K562 (cell line): Measurements from ENCODE around the gene DCTN2. TPM values are rescaled to one million over a fixed set of nuclear protein-coding genes. Genes with fewer than 3 reads are reported as not detected.
A peak's percentile ranks its signal among the peaks of the same experiment; 100 is the strongest.

Source experiments
- ATAC-seq: fragments of 200-7000 bp; cut with Tn5 transposase; 3 replicates; pipeline ENCODE4 v1.9.1; 2020; ENCODE audit warnings: moderate library complexity
- BruUV-seq: library from RNA; stranded (reverse); fragments of 400-500 nt; replicated peaks from 2 replicates; lab custom pipeline; 2021; lab: Mats Ljungman, UMichigan
- CTCF ChIA-PET: fragments of 300-600 bp; formaldehyde crosslinking; extraction: SDS; loops from one replicate; lab custom pipeline; 2021; ENCODE audit warnings: low intra/inter-chr PET ratio; lab: Yijun Ruan, JAX
- POLR2A ChIA-PET: fragments of 300-600, 350-650 bp; sonication (Branson Sonifier 250); formaldehyde crosslinking; extraction: SDS; loops from one replicate; lab custom pipeline; 2021; ENCODE audit warnings: antibody characterized with exemption, inconsistent platforms; lab: Yijun Ruan, JAX
- DNase-seq, 4 experiments: peaks; one replicate each; pipeline versions ENCODE4 v3.0.0 to v3.0.0-alpha.2; 2011 to 2018; ENCODE audit warnings: low spot score in 3 of 4, mixed read lengths in 3 of 4; ENCODE audit errors: extremely low read depth in 1 of 4
- FAIRE-seq: peaks from 2 replicates; lab custom pipeline; 2011; peaks lifted over from hg19 to GRCh38; lab: Jason Lieb, UNC
- H2AFZ ChIP-seq: 2 replicates; pipeline ENCODE4 v1.6.0; 2011; ENCODE audit warnings: low read depth, low read length, control low read depth, inconsistent platforms
- H3K27ac ChIP-seq: fragments of 200-600 bp; 3 replicates; pipeline ENCODE4 v1.8.0; 2011; ENCODE audit warnings: low read depth, mild to moderate bottlenecking, control low read depth, inconsistent platforms, low read length, moderate library complexity, mixed read lengths; ENCODE audit errors: extremely low read depth
- H3K27me3 ChIP-seq, 2 experiments: fragments of 300-600 bp in 1 of 2; 2 replicates in 1 of 2; 3 replicates in 1 of 2; pipeline versions ENCODE4 v1.6.0 to v1.8.0; 2011; ENCODE audit warnings: inconsistent platforms in 2 of 2, low read length in 2 of 2, mild to moderate bottlenecking in 1 of 2, mixed read lengths in 1 of 2, moderate library complexity in 1 of 2; ENCODE audit not compliant: control insufficient read depth in 2 of 2, insufficient read depth in 2 of 2
- H3K36me3 ChIP-seq: fragments of 300-600 bp; 3 replicates; pipeline ENCODE4 v1.8.0; 2011; ENCODE audit warnings: mild to moderate bottlenecking, low read length, inconsistent platforms; ENCODE audit not compliant: control insufficient read depth, insufficient read depth
- H3K4me1 ChIP-seq, 2 experiments: fragments of 200-600 bp in 1 of 2; replicated peaks in 1 of 2; 2 replicates in 1 of 2; 3 replicates in 1 of 2; pipeline versions ENCODE4 v1.5.1 to v1.8.0; 2011; ENCODE audit warnings: inconsistent platforms in 2 of 2, low read length in 2 of 2, mild to moderate bottlenecking in 1 of 2, mixed read lengths in 1 of 2, moderate library complexity in 1 of 2; ENCODE audit not compliant: control insufficient read depth in 2 of 2, insufficient read depth in 2 of 2
- H3K4me2 ChIP-seq: 2 replicates; pipeline ENCODE4 v1.6.1; 2011; ENCODE audit warnings: low read length, control low read depth, inconsistent platforms, mixed read lengths; ENCODE audit not compliant: insufficient read depth
- H3K4me3 ChIP-seq: fragments of 200-600 bp; sonication (generic), shearing (Covaris generic); 2 replicates; pipeline ENCODE4 v1.5.1; 2016; ENCODE audit warnings: control low read depth, inconsistent platforms
- H3K79me2 ChIP-seq: fragments of 200-600 bp; 3 replicates; pipeline ENCODE4 v1.8.0; 2011; ENCODE audit warnings: low read length, inconsistent platforms; ENCODE audit not compliant: control insufficient read depth, insufficient read depth
- H3K9ac ChIP-seq, 2 experiments: 2 replicates each; pipeline versions ENCODE4 v1.6.0 to v1.6.1; 2011; ENCODE audit warnings: low read depth in 2 of 2, low read length in 2 of 2, control low read depth in 1 of 2, inconsistent platforms in 1 of 2, mild to moderate bottlenecking in 1 of 2, mixed read lengths in 1 of 2; ENCODE audit not compliant: insufficient read depth in 1 of 2
- H3K9me1 ChIP-seq: one replicate; pipeline ENCODE4 v1.6.0; 2011; ENCODE audit warnings: inconsistent platforms, mild to moderate bottlenecking, low read length, moderate library complexity; ENCODE audit not compliant: control insufficient read depth, insufficient read depth
- H3K9me3 ChIP-seq: replicated peaks from 2 replicates; pipeline ENCODE4 v1.5.1; 2011; ENCODE audit warnings: low read depth, low read length, inconsistent platforms; ENCODE audit not compliant: control insufficient read depth, insufficient read depth
- H4K20me1 ChIP-seq: replicated peaks from 2 replicates; pipeline ENCODE4 v1.6.1; 2011; ENCODE audit warnings: low read length, inconsistent platforms, mixed read lengths; ENCODE audit not compliant: control insufficient read depth, insufficient read depth
- ASH1L ChIP-seq: fragments of 450-650 bp; IDR thresholded peaks from 2 replicates; pipeline ENCODE4 v1.6.1; 2018; ENCODE audit warnings: borderline replicate concordance, mild to moderate bottlenecking, low read depth; ENCODE audit not compliant: partially characterized antibody
- CAMTA2 ChIP-seq: fragments of 250-450 bp; sonication (Bioruptor Pico); conservative IDR thresholded peaks from 2 replicates; pipeline ENCODE4 v1.5.1; 2022
- DIDO1 ChIP-seq: fragments of 450-650 bp; IDR thresholded peaks from 2 replicates; pipeline ENCODE4 v1.6.1; 2016; ENCODE audit warnings: low read depth, missing biosample characterization, missing genetic modification characterization
- DPF2 ChIP-seq: fragments of 450-650 bp; IDR thresholded peaks from 2 replicates; pipeline ENCODE4 v1.6.1; 2016
- EGR1 ChIP-seq: fragments of 450-650 bp; conservative IDR thresholded peaks from 2 replicates; pipeline ENCODE4 v1.6.1; 2017; ENCODE audit warnings: mild to moderate bottlenecking
- HDAC2 ChIP-seq: fragments of 450-650 bp; IDR thresholded peaks from 2 replicates; pipeline ENCODE4 v1.6.1; 2016; ENCODE audit warnings: mild to moderate bottlenecking
- KAT8 ChIP-seq: fragments of 450-650 bp; IDR thresholded peaks from 2 replicates; pipeline ENCODE4 v1.6.1; 2016; ENCODE audit warnings: low read depth, mild to moderate bottlenecking
- NFXL1 ChIP-seq: fragments of 450-650 bp; formaldehyde crosslinking; IDR thresholded peaks from 2 replicates; pipeline ENCODE4 v1.4.0; 2021; ENCODE audit warnings: mild to moderate bottlenecking
- NR2C1 ChIP-seq, 2 experiments: fragments of 450-650 bp; IDR thresholded peaks; 2 replicates each; pipeline ENCODE4 v1.6.1; 2017; ENCODE audit warnings: mild to moderate bottlenecking in 2 of 2, antibody characterized with exemption in 1 of 2, inconsistent platforms in 1 of 2, missing compliant biosample characterization in 1 of 2, missing genetic modification characterization in 1 of 2
- NR4A1 ChIP-seq, 2 experiments: fragments of 250-450 bp in 1 of 2; fragments of 450-650 bp in 1 of 2; sonication (Bioruptor Pico) in 1 of 2; IDR thresholded peaks; 2 replicates each; pipeline versions ENCODE4 v1.4.0 to v1.6.1; 2016 to 2020; ENCODE audit warnings: mild to moderate bottlenecking in 2 of 2, missing compliant biosample characterization in 1 of 2, missing genetic modification characterization in 1 of 2, moderate library complexity in 1 of 2
- RBM15 ChIP-seq: fragments of 200-400 bp; formaldehyde crosslinking; IDR thresholded peaks from 2 replicates; pipeline ENCODE4 v1.6.1; 2018; ENCODE audit warnings: mild to moderate bottlenecking, low read length, moderate library complexity; ENCODE audit not compliant: insufficient read depth
- RBM25 ChIP-seq: fragments of 200-400 bp; formaldehyde crosslinking; IDR thresholded peaks from 2 replicates; pipeline ENCODE4 v1.6.1; 2018; ENCODE audit warnings: low read length, low read depth, moderate library complexity; ENCODE audit not compliant: severe bottlenecking
- RFX5 ChIP-seq: IDR thresholded peaks from 2 replicates; pipeline ENCODE4 v1.6.1; 2011; ENCODE audit warnings: low read depth, mild to moderate bottlenecking, improper control_type of control experiment, low read length
- SMARCA4 ChIP-seq: fragments of 450-650 bp; IDR thresholded peaks from 2 replicates; pipeline ENCODE4 v1.6.1; 2016
- ZC3H4 ChIP-seq: sonication (generic); formaldehyde crosslinking; IDR thresholded peaks from 2 replicates; pipeline ENCODE4 v1.9.0; 2021; ENCODE audit warnings: missing genetic modification reagents, borderline replicate concordance
- ZFP36 ChIP-seq: fragments of 150-350 bp; IDR thresholded peaks from 2 replicates; pipeline ENCODE4 v1.6.1; 2018; ENCODE audit warnings: low read length, low read depth; ENCODE audit not compliant: partially characterized antibody
- ZNF354B ChIP-seq: fragments of 250-450 bp; sonication (Bioruptor Pico); IDR thresholded peaks from 2 replicates; pipeline ENCODE4 v1.4.0; 2020
- ZNF41 ChIP-seq: fragments of 250-450 bp; sonication (Bioruptor Pico); conservative IDR thresholded peaks from 2 replicates; pipeline ENCODE4 v1.4.0; 2020; ENCODE audit warnings: mild to moderate bottlenecking
- ZNF830 ChIP-seq: fragments of 250-450 bp; sonication (Bioruptor Pico); IDR thresholded peaks from 2 replicates; pipeline ENCODE4 v1.5.0; 2021; ENCODE audit warnings: mild to moderate bottlenecking
- WGBS: fragments of 100-300 bp; shearing (Covaris generic); methylation state at CpG from one replicate; pipeline ENCODE4 v1.1.6; 2016; ENCODE audit warnings: low coverage, mixed read lengths; ENCODE audit not compliant: insufficient coverage; ENCODE audit errors: missing lambda C conversion rate; 5-methylcytosine and 5-hydroxymethylcytosine counted together
- in situ Hi-C: fragments of 300-500 bp; cut with MboI; formaldehyde crosslinking; loops from 4 replicates; pipeline ENCODE4 v1.15.0; 2018; ENCODE audit warnings: inconsistent platforms, mixed read lengths
- intact Hi-C: fragments of 100-400 bp; cut with micrococcal nuclease; formaldehyde crosslinking; loops from 2 replicates; pipeline ENCODE4 v1.14.2; 2022
- polyA plus RNA-seq, 8 experiments: library from polyadenylated mRNA; depleted of rRNA in 4 of 8; stranded (reverse) in 5 of 8; unstranded in 3 of 8; fragments of >200 nt; fragmentation: Nextera tagmentation in 2 of 8; fragmentation: Illumina TruSeq in 1 of 8; extraction: Ambion mirVana in 2 of 8; extraction: Trizol in 1 of 8; gene quantifications; 2 replicates each; pipeline versions ENCODE4 v1.2.1 to v1.2.3, GENCODE V29; 2011 to 2014; ENCODE audit warnings: inconsistent platforms in 1 of 8, missing spikeins in 1 of 8
- total RNA-seq, 7 experiments: library from RNA; depleted of rRNA in 6 of 7; stranded (reverse); fragments of >200 nt in 6 of 7; fragmentation: Illumina TruSeq in 2 of 7; extraction: Trizol in 2 of 7; gene quantifications; 2 replicates each; pipeline versions ENCODE4 v1.2.1 to v1.2.3, GENCODE V29; 2011 to 2021; ENCODE audit warnings: low replicate concordance in 1 of 7

Gene DCTN2
- total and polyA plus RNA-seq, 9 of the 15 experiments (the other 6 are each of a cell fraction or from before 2014, with no cell fraction given): 43.6 to 270 (median 125) TPM

- FAIRE-seq: peak; percentile 88
- peak; percentile 96 for ATAC-seq
- peaks cover 3% of the 10 kb centered on the region for H3K9me1 ChIP-seq
- peak within 1 kb of the TSS; percentile 99 for H3K9ac ChIP-seq
- 0 out of 2 replicates have a peak, but pooled peaks cover 2% of the 10 kb centered on the region for H4K20me1 ChIP-seq
- in situ Hi-C loops (no loop called here), intact Hi-C loops (loop anchor here (2.0 to 5.0 kb wide), 2 partner anchors 29 to 35 kb away; partner anchors contain the start of genes DDIT3, GLI1 and MBD6)
- WGBS: 7% methylated on average over 45 of the region's 47 CpGs
- H3K27ac ChIP-seq: peak within 1 kb of the TSS; percentile 92
- BruUV-seq: no TSS peak
- peak within 1 kb of the TSS; percentile 98 for H3K4me2 ChIP-seq
- peak; percentile 80 to 98 (median 86) for DNase-seq
- peaks cover 7 to 15% of the 10 kb centered on the region in 2 experiments for H3K4me1 ChIP-seq
- H3K36me3 ChIP-seq: peaks cover 42% of the 10 kb centered on the region
- peak within 1 kb of the TSS; percentile 83 for H3K4me3 ChIP-seq
- peak within 1 kb of the TSS; percentile 88 for H2AFZ ChIP-seq
- POLR2A ChIA-PET: interaction anchor here (0.6 to 2.1 kb wide), 6 partner anchors 11 to 261 kb away, joined by 3 to 7 read pairs (median 3); no protein-coding TSS in a partner anchor
- H3K79me2 ChIP-seq: peaks cover 35% of the 10 kb centered on the region
- no peaks in the 10 kb centered on the region for H3K9me3 ChIP-seq
- CTCF ChIA-PET: no interaction called here
- no peaks in the 10 kb centered on the region for H3K27me3 ChIP-seq
- no peak for TF ChIP-seq DPF2
- no peak for TF ChIP-seq ZNF830 (CRISPR knock-in tag)
- no peak for TF ChIP-seq ASH1L
- TF ChIP-seq DIDO1 (tag): peak; percentile 57; the same call in 1 of the 2 replicates
- TF ChIP-seq ZNF354B: no peak
- TF ChIP-seq SMARCA4: peak; percentile 49; the same call in 1 of the 2 replicates
- no peak for TF ChIP-seq RFX5
- no peak for TF ChIP-seq ZNF41
- no peak for TF ChIP-seq RBM25
- peak; percentile 94 for TF ChIP-seq NR2C1 (IDR thresholded peaks at IDR 0.05)
- TF ChIP-seq NR2C1 (tag; IDR thresholded peaks at IDR 0.05): peak; percentile 97
- TF ChIP-seq NR4A1 (CRISPR knock-in tag; IDR thresholded peaks at IDR 0.05): no peak
- TF ChIP-seq NR4A1 (tag; IDR thresholded peaks at IDR 0.05): no peak
- TF ChIP-seq RBM15: no peak
- TF ChIP-seq ZC3H4 (CRISPR knock-in tag): no peak
- TF ChIP-seq EGR1: no peak; the same call in 1 of the 2 replicates
- peak; percentile 62; the same call in 1 of the 2 replicates for TF ChIP-seq HDAC2
- no peak for TF ChIP-seq KAT8
- TF ChIP-seq ZFP36: peak; percentile 35
- no peak for TF ChIP-seq NFXL1 (CRISPR knock-in tag)
- TF ChIP-seq CAMTA2 (CRISPR knock-in tag): no peak
Observed at GRCh38 chr12:57487597-57488401, 59.2 kb downstream of the DCTN2 start, which contains the start of gene MARS1. MARS1 (plus strand) TSS chr12:57488068; CDS start chr12:57488091, 23 bp downstream.
